HepG2 (cell line): ENCODE results near the gene PPM1H. TPM values are rescaled to one million over a fixed set of nuclear protein-coding genes. Genes with fewer than 3 reads are reported as not detected.

Experiments
- ASH2L ChIP-seq: fragments of 300-600, 200-600 bp; sonication (generic); IDR thresholded peaks from 2 replicates; pipeline ENCODE4 v1.7.0; 2017; ENCODE audit warnings: low read depth, mild to moderate bottlenecking, moderate library complexity, mixed read lengths, low read length; ENCODE audit not compliant: insufficient read length
- ELF3 ChIP-seq: IDR thresholded peaks from 2 replicates; pipeline ENCODE4 v1.6.1; 2016; ENCODE audit warnings: missing genetic modification reagents, missing compliant biosample characterization
- HDAC1 ChIP-seq: sonication (generic); formaldehyde crosslinking; IDR thresholded peaks from 2 replicates; pipeline ENCODE4 v1.5.1; 2020; ENCODE audit warnings: mild to moderate bottlenecking, missing genetic modification reagents
- IKZF4 ChIP-seq: sonication (generic); formaldehyde crosslinking; IDR thresholded peaks from 2 replicates; pipeline ENCODE4 v1.5.1; 2020; ENCODE audit warnings: borderline replicate concordance, mild to moderate bottlenecking, low read depth, missing genetic modification reagents; ENCODE audit errors: not compliant biosample characterization
- ISL2 ChIP-seq: sonication (generic); formaldehyde crosslinking; IDR thresholded peaks from 2 replicates; pipeline ENCODE4 v1.5.0; 2020; ENCODE audit warnings: missing genetic modification reagents
- KDM5B ChIP-seq: sonication (generic); formaldehyde crosslinking; IDR thresholded peaks from 2 replicates; pipeline ENCODE4 v1.4.0; 2020; ENCODE audit warnings: missing genetic modification reagents, mild to moderate bottlenecking, borderline replicate concordance
- LCORL ChIP-seq, 2 experiments: fragments of 450-650 bp in 1 of 2; sonication (generic) in 1 of 2; formaldehyde crosslinking in 1 of 2; IDR thresholded peaks; 2 replicates each; pipeline versions ENCODE4 v1.5.0 to v1.6.1; 2017 to 2020; ENCODE audit warnings: antibody characterized with exemption in 1 of 2, missing genetic modification reagents in 1 of 2
- MAFK ChIP-seq, 2 experiments: IDR thresholded peaks in 1 of 2; conservative IDR thresholded peaks in 1 of 2; 2 replicates each; pipeline ENCODE4 v1.6.1; 2011; ENCODE audit warnings: improper control_type of control experiment in 2 of 2, low read length in 2 of 2
- MIXL1 ChIP-seq: IDR thresholded peaks from 2 replicates; pipeline ENCODE4 v1.6.1; 2016
- NCOA2 ChIP-seq: sonication (generic); formaldehyde crosslinking; IDR thresholded peaks from 2 replicates; pipeline ENCODE4 v1.8.0; 2022; ENCODE audit warnings: inconsistent platforms
- NFKBIZ ChIP-seq: IDR thresholded peaks from 2 replicates; pipeline ENCODE4 v1.6.1; 2018; ENCODE audit warnings: missing genetic modification reagents, missing compliant biosample characterization
- NR2F2 ChIP-seq: IDR thresholded peaks from 2 replicates; pipeline ENCODE4 v1.6.1; 2012; ENCODE audit warnings: low read depth, inconsistent platforms, borderline replicate concordance
- SYNCRIP ChIP-seq: fragments of 200-400 bp; formaldehyde crosslinking; IDR thresholded peaks from 2 replicates; pipeline ENCODE4 v1.6.1; 2018; ENCODE audit warnings: mild to moderate bottlenecking, low read depth, low read length; ENCODE audit not compliant: insufficient read depth
- TBX3 ChIP-seq: fragments of 450-650 bp; IDR thresholded peaks from 2 replicates; pipeline ENCODE4 v1.6.1; 2017; ENCODE audit warnings: antibody characterized with exemption, mild to moderate bottlenecking, inconsistent platforms, borderline replicate concordance
- TMF1 ChIP-seq: sonication (generic); formaldehyde crosslinking; IDR thresholded peaks from 2 replicates; pipeline ENCODE4 v1.8.1; 2022; ENCODE audit warnings: low read depth, missing genetic modification reagents
- XBP1 ChIP-seq: sonication (generic); formaldehyde crosslinking; IDR thresholded peaks from 2 replicates; pipeline ENCODE4 v1.5.0; 2020; ENCODE audit warnings: missing genetic modification reagents
- ZBTB42 ChIP-seq: sonication (generic); formaldehyde crosslinking; IDR thresholded peaks from 2 replicates; pipeline ENCODE4 v1.5.0; 2020; ENCODE audit warnings: mild to moderate bottlenecking, missing genetic modification reagents
- ZNF274 ChIP-seq: sonication (generic); formaldehyde crosslinking; IDR thresholded peaks from 2 replicates; pipeline ENCODE4 v1.5.1; 2020; ENCODE audit warnings: mild to moderate bottlenecking, missing genetic modification reagents
- ZNF552 ChIP-seq: sonication (generic); formaldehyde crosslinking; IDR thresholded peaks from 2 replicates; pipeline ENCODE4 v1.9.0; 2022; ENCODE audit warnings: missing genetic modification reagents, mild to moderate bottlenecking, borderline replicate concordance
- ZNF563 ChIP-seq: sonication (generic); formaldehyde crosslinking; IDR thresholded peaks from 2 replicates; pipeline ENCODE4 v1.8.0; 2022; ENCODE audit warnings: mild to moderate bottlenecking, moderate library complexity, missing genetic modification reagents
- ZNF589 ChIP-seq: sonication (generic); formaldehyde crosslinking; conservative IDR thresholded peaks from 2 replicates; pipeline ENCODE4 v1.8.0; 2022; ENCODE audit warnings: mild to moderate bottlenecking, moderate library complexity, missing genetic modification reagents
- ZNF644 ChIP-seq: IDR thresholded peaks from 2 replicates; pipeline ENCODE4 v1.6.1; 2016; ENCODE audit warnings: low read depth
- ZNF670 ChIP-seq: sonication (generic); formaldehyde crosslinking; IDR thresholded peaks from 2 replicates; pipeline ENCODE4 v1.8.0; 2022; ENCODE audit warnings: mild to moderate bottlenecking, missing genetic modification reagents, borderline replicate concordance
- ZNF792 ChIP-seq: IDR thresholded peaks from 2 replicates; pipeline ENCODE4 v1.6.1; 2016
- ZSCAN25 ChIP-seq: sonication (generic); formaldehyde crosslinking; IDR thresholded peaks from 2 replicates; pipeline ENCODE4 v1.8.0; 2022; ENCODE audit warnings: mild to moderate bottlenecking, missing genetic modification reagents
- polyA plus RNA-seq, 8 experiments: library from polyadenylated mRNA; depleted of rRNA in 3 of 8; stranded (reverse) in 7 of 8; unstranded in 1 of 8; fragments of >200 nt; fragmentation: Illumina TruSeq in 4 of 8; extraction: Trizol in 4 of 8; gene quantifications; 2 replicates each; pipeline versions ENCODE4 v1.2.1 to v1.2.3, GENCODE V29; 2011 to 2016; ENCODE audit warnings: low read depth in 4 of 8, missing spikeins in 1 of 8, mixed read lengths in 1 of 8; ENCODE audit not compliant: insufficient read depth in 1 of 8
- total RNA-seq, 5 experiments: library from RNA; depleted of rRNA; stranded (reverse); fragments of >200 nt; fragmentation: Illumina TruSeq; extraction: Trizol; gene quantifications; 2 replicates each; pipeline ENCODE4 v1.2.3, GENCODE V29; 2016; ENCODE audit warnings: low read depth in 1 of 5
- TF ChIP-seq, protein P1 (sequence below): sonication (generic); formaldehyde crosslinking; IDR thresholded peaks from 2 replicates; pipeline ENCODE4 v1.4.0; 2020; ENCODE audit warnings: missing genetic modification reagents
- TF ChIP-seq, protein P2 (sequence below): sonication (generic); formaldehyde crosslinking; IDR thresholded peaks from 2 replicates; pipeline ENCODE4 v1.5.0; 2020; ENCODE audit warnings: missing genetic modification reagents
- TF ChIP-seq, protein P3 (sequence below): sonication (generic); formaldehyde crosslinking; IDR thresholded peaks from 2 replicates; pipeline ENCODE4 v1.8.0; 2022; ENCODE audit warnings: mild to moderate bottlenecking, missing genetic modification reagents, borderline replicate concordance
- TF ChIP-seq, protein P4 (sequence below): sonication (generic); formaldehyde crosslinking; IDR thresholded peaks from 2 replicates; pipeline ENCODE4 v1.8.1; 2023; ENCODE audit warnings: mild to moderate bottlenecking, missing genetic modification reagents, borderline replicate concordance

The PPM1H gene
- total and polyA plus RNA-seq, 2 of the 13 experiments (the other 11 are each of a cell fraction or from before 2014, with no cell fraction given), result 29.1 to 38.1 TPM

DNA sequence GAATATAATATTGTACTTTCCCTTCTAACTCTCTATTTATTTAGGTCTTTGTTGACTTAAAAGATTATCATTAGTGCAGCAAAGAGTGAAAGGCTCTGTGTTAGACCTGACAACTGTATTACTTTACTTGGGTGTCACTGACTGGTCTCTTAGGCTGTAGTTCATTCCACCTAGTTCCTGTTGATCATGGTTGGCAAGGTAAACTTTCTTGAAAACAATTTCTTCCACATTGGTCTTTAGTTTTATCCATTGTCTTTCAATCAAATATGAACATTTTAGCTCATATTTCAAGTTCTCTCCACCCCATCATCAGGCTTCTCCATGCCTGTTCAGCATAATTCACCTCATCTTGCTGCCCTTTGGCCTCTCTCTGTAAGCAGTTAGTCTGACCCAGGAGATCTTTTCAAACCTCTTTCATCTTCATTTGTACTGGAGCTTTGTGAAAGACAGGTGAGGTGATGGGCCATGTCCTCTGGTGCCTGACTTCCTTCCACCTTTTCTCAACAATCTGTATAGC is 32.1 kb upstream of the PPM1H start (continued):
- TF ChIP-seq, protein P1, sequence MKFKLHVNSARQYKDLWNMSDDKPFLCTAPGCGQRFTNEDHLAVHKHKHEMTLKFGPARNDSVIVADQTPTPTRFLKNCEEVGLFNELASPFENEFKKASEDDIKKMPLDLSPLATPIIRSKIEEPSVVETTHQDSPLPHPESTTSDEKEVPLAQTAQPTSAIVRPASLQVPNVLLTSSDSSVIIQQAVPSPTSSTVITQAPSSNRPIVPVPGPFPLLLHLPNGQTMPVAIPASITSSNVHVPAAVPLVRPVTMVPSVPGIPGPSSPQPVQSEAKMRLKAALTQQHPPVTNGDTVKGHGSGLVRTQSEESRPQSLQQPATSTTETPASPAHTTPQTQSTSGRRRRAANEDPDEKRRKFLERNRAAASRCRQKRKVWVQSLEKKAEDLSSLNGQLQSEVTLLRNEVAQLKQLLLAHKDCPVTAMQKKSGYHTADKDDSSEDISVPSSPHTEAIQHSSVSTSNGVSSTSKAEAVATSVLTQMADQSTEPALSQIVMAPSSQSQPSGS (CRISPR knock-in tag), result no peak; the same call in 1 of the 2 replicates
- TF ChIP-seq ELF3 (CRISPR knock-in tag) (peak; percentile 63), TBX3 (peak; percentile 82; the same call in 1 of the 2 replicates), TMF1 (CRISPR knock-in tag) (0 out of 2 replicates have a peak, but pooled peaks have one; percentile 33), NCOA2 (CRISPR knock-in tag) (peak; percentile 54; the same call in 1 of the 2 replicates), LCORL (IDR thresholded peaks at IDR 0.05) (no peak), LCORL (CRISPR knock-in tag; IDR thresholded peaks at IDR 0.05) (peak; percentile 55; the same call in 1 of the 2 replicates), NFKBIZ (CRISPR knock-in tag) (no peak), NR2F2 (peak; percentile 74), ZSCAN25 (no peak), KDM5B (no peak), ZNF644 (CRISPR knock-in tag) (0 out of 2 replicates have a peak, but pooled peaks have one; percentile 1), HDAC1 (CRISPR knock-in tag) (peak; percentile 59), ZNF792 (CRISPR knock-in tag) (peak; percentile 41; the same call in 1 of the 2 replicates), ZNF274 (CRISPR knock-in tag) (no peak), MAFK (conservative IDR thresholded peaks at IDR 0.05 in 1 of 2, IDR thresholded peaks at IDR 0.05 in 1 of 2; ENCODE audit: low read length in 2 of 2) (0 out of 4 replicates have a peak, but pooled peaks of 1 of the 2 experiments have one; percentile 7), ZNF552 (CRISPR knock-in tag) (no peak), ASH2L (peak; percentile 90), ZBTB42 (CRISPR knock-in tag) (no peak), ZNF670 (CRISPR knock-in tag) (0 out of 2 replicates have a peak, but pooled peaks have one; percentile 55), ISL2 (CRISPR knock-in tag) (peak; percentile 88), SYNCRIP (no peak), XBP1 (CRISPR knock-in tag) (no peak), MIXL1 (peak; percentile 86), IKZF4 (CRISPR knock-in tag) (no peak), ZNF563 (CRISPR knock-in tag) (no peak), ZNF589 (CRISPR knock-in tag) (no peak)
- TF ChIP-seq, protein P2, sequence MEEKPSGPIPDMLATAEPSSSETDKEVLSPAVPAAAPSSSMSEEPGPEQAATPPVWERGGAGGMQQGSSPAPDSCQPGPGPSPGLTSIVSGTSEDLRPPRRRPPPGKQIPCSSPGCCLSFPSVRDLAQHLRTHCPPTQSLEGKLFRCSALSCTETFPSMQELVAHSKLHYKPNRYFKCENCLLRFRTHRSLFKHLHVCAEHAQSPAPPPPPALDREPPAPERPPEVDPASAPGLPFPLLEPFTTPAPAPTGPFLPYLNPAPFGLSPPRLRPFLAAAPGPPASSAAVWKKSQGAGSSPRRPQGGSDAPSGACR (CRISPR knock-in tag), result 0 out of 2 replicates have a peak, but pooled peaks have one; percentile 30
- TF ChIP-seq, protein P3, sequence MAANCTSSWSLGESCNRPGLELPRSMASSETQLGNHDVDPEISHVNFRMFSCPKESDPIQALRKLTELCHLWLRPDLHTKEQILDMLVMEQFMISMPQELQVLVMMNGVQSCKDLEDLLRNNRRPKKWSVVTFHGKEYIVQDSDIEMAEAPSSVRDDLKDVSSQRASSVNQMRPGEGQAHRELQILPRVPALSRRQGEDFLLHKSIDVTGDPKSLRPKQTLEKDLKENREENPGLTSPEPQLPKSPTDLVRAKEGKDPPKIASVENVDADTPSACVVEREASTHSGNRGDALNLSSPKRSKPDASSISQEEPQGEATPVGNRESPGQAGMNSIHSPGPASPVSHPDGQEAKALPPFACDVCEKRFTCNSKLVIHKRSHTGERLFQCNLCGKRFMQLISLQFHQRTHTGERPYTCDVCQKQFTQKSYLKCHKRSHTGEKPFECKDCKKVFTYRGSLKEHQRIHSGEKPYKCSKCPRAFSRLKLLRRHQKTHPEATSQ, result peak; percentile 52; the same call in 1 of the 2 replicates
- TF ChIP-seq, protein P4, sequence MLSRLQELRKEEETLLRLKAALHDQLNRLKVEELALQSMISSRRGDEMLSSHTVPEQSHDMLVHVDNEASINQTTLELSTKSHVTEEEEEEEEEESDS, result 0 out of 2 replicates have a peak, but pooled peaks have one; percentile 36
